Mesenteric fat pad (tissue), 1 donor: Measurements from ENCODE around the gene CHRNA10. TPM values are rescaled to one million over a fixed set of nuclear protein-coding genes. Genes with fewer than 3 reads are reported as not detected.
A peak's percentile ranks its signal among the peaks of the same experiment; 100 is the strongest.

Experiments
- DNase-seq: peaks from one replicate; pipeline ENCODE4 v3.0.0-alpha.2; 2020; ENCODE audit warnings: low spot score
- total RNA-seq: library from RNA; stranded (reverse); fragmentation: NEBNext Ultra II Directional; extraction: Animal tissue kit (Norgen Biotek cat#: 25700); gene quantifications from one replicate; pipeline ENCODE4 v1.2.1, GENCODE V29; 2021
- donor health status: DM: yes; HTN: yes; CAD: no.

The CHRNA10 gene
- total RNA-seq, 1 donor from 2014 or later: 1.3 TPM

- DNase-seq: no peak
Observed at GRCh38 chr11:3635641-3636375, 35.4 kb downstream of the CHRNA10 start.

GRCh38 chr11:3632070-3632660 is 39.0 kb downstream of the CHRNA10 start:
- peak; percentile 37 for DNase-seq

DNA sequence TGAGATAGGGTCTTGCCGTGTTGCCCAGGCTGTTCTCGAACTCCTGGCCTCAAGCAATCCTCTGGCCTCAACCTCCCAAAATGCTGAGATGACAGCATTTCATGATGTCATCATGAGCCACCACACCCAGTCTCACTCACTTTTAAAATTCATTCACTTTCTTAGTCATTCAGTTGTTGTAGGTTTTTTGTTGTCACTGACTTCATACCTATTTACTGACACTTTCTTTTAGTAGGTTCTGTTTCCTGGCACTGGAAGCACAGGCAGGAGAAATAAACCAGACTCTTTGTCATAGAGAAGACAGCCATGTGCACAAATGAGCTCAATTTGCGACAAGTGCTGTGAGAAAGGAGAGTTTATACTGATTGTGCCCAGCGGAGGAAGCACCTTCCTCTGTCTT is 39.9 kb downstream of the CHRNA10 start:
- DNase-seq: no peak

DNA sequence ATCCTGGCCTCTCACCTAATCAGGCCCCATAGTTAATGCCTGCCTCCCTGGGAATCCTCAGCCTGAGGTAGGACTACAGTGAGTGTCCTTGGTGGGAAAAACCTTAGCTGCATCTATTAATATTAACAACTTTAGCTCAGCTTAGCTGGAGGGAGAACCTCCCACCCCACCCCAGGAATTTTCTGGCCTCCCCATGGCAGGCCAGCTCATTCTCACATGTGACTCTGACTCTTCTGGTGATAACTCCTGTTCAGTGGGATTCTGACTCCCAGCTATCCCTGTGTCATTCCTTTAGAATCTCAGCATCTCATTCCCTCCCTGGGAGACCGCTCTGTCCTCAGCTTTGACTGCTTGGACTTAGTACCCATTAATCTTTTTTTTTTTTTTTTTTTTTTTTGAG is 43.9 kb downstream of the CHRNA10 start:
- DNase-seq: no peak

DNA sequence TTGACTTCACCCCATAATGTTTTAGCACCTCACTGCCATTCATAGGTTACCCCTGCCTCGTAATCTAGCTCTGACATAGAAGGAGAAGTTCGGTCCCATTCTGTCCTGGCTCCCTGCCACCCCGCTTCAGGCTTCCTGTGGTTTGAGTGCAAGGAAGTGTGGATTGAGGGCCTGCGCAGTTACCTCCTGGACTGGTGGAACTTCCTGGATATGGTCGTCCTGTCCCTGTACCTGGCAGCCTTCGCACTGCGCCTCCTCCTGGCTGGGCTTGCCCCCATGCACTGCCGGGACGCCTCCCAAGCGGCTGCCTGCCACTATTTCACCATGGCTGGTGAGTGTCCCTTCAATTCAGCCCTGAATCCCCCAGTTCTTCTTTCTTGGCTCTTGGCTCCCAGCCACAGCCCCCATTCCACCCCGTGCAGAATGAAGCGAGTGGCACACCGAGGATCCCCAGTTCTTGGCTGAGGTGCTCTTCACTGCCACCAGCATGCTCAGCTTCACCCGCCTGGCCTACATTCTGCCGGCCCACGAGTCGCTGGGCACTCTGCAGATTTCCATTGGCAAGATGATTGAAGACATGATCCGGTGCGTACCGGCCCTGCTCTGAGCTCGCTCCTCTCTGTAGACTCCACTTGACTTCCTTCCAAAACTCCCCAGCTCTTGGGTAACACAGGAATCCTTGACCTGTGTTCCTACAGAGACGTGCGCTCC is 44.8 kb downstream of the CHRNA10 start:
- DNase-seq: no peak

- DNase-seq: peak; percentile 22
Observed at GRCh38 chr11:3623767-3624458, 47.3 kb downstream of the CHRNA10 start.

GRCh38 chr11:3623121-3623520 is 48.1 kb downstream of the CHRNA10 start:
- DNase-seq: peak; percentile 22

- DNase-seq: peak; percentile 24
Observed at GRCh38 chr11:3622521-3622920, 48.7 kb downstream of the CHRNA10 start.

- peak; percentile 41 for DNase-seq
Observed at GRCh38 chr11:3617990-3618389, 53.2 kb downstream of the CHRNA10 start.

DNA sequence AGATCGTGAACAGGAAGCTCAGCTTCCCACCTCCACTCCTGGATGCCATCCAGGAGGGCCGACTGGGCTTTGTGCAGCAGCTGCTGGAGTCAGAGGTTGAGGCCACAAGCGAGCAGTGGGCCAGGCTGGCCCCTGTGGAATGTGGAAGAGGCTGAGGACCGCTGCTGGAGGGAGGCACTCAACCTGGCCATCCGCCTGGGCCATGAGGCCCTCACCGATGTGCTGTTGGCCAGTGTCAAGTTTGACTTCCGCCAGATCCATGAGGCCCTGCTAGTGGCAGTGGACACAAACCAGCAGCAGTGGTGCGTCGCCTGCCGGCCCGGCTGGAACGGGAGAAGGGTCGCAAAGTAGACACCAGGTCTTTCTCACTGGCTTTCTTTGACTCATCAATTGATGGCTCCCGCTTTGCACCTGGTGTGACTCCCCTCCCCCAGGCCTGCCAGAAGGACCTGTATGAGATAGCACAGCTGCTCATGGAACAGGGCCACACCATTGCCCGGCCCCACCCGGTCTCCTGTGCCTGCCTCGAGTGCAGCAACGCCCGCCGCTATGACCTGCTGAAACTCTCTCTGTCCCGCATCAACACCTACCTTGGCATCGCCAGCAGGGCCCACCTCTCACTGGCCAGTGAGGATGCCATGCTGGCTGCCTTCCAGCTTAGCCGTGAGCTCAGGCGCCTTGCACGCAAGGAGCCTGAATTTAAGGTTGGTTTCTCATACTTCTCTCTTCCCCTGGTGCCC is 54.3 kb downstream of the CHRNA10 start:
- peak; percentile 81 for DNase-seq

DNA sequence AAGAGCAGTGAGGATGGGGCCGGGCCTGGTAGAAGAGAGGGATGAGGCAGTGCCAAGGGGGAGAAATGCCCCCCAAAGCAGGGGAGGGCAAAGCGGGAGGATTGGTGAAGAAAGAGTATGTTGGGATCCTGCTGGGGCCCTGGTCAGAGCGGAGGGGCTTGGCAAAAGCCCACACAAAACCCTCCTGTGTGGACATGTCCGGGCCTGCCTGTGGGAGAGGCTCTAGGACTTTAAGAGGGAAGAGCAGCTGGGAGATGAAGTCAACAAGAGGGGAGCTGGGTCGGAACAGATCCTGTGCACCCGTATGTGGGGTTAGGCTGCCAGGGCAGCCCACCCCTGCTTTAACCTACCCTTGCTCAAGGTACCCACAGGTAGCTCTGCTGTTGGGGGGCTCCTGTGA is 55.2 kb downstream of the CHRNA10 start:
- DNase-seq: no peak

Other genes starting within 250 kb of the CHRNA10 start
- not detected for gene ART5, start 29.4 kb downstream of the CHRNA10 start, total RNA-seq
- gene ART1, start 26.3 kb downstream of the CHRNA10 start, total RNA-seq: not detected
- gene NUP98, start 126.2 kb upstream of the CHRNA10 start, total RNA-seq: 78.7 TPM
- gene PGAP2, start 137.2 kb upstream of the CHRNA10 start, total RNA-seq: 8.3 TPM
- gene RHOG, start 169.6 kb upstream of the CHRNA10 start, total RNA-seq: 83.3 TPM
- gene STIM1, start 184.3 kb upstream of the CHRNA10 start, total RNA-seq: 125 TPM